NK-92 (cell line): Measurements from ENCODE around the gene CDC42BPG.

Source experiments
- DNase-seq: peaks from one replicate; lab custom pipeline; 2025; ENCODE audit not compliant: unreplicated experiment; lab: John Stamatoyannopoulos, UW

CDC42BPG gene

GRCh38 chr11:64880240-64881001, 36.0 kb upstream of the CDC42BPG start:
- no peak for DNase-seq

- DNase-seq, result no peak
Measured at GRCh38 chr11:64879244-64879900, 34.9 kb upstream of the CDC42BPG start.

GRCh38 chr11:64878494-64879243, 34.2 kb upstream of the CDC42BPG start, which contains the start of gene EHD1:
TSS of gene EHD1 (minus strand) at chr11:64878621. CDS start at chr11:64878464, 157 bp downstream.
- peak; percentile 95 for DNase-seq

GRCh38 chr11:64878223-64878493, 33.7 kb upstream of the CDC42BPG start:
- no peak for DNase-seq

- DNase-seq, result no peak
Measured at GRCh38 chr11:64877390-64878222, 33.2 kb upstream of the CDC42BPG start.

- DNase-seq, result no peak
Measured at GRCh38 chr11:64876835-64877341, 32.4 kb upstream of the CDC42BPG start.

GRCh38 chr11:64876229-64876750, 31.8 kb upstream of the CDC42BPG start:
- no peak for DNase-seq

- DNase-seq, result no peak
Measured at GRCh38 chr11:64875369-64876228, 31.1 kb upstream of the CDC42BPG start.

- DNase-seq, result no peak
Measured at GRCh38 chr11:64874308-64875240, 30.1 kb upstream of the CDC42BPG start.

- DNase-seq, result no peak
Measured at GRCh38 chr11:64872790-64873488, 28.5 kb upstream of the CDC42BPG start.

- DNase-seq, result no peak
Measured at GRCh38 chr11:64871492-64871891, 27.0 kb upstream of the CDC42BPG start.

- DNase-seq, result no peak
Measured at GRCh38 chr11:64870893-64871466, 26.5 kb upstream of the CDC42BPG start.

GRCh38 chr11:64870176-64870892, 25.9 kb upstream of the CDC42BPG start:
- DNase-seq, result no peak

GRCh38 chr11:64869571-64870175, 25.2 kb upstream of the CDC42BPG start:
- DNase-seq, result no peak

- DNase-seq, result no peak
Measured at GRCh38 chr11:64868904-64869570, 24.6 kb upstream of the CDC42BPG start.
